A549 (cell line): Measurements from ENCODE around the gene ATP5F1E.

Experiments used
- CEBPB ChIP-seq, 2 experiments: fragments of >200 bp in 1 of 2; sonication (Bioruptor Twin) in 1 of 2; formaldehyde crosslinking in 1 of 2; IDR thresholded peaks; 2 replicates each; pipeline ENCODE4 v1.6.1; 2012 to 2016
- EHMT2 ChIP-seq: fragments of 200-600 bp; sonication (generic); IDR thresholded peaks from 2 replicates; pipeline ENCODE4 v1.6.1; 2016; ENCODE audit warnings: antibody characterized with exemption, low read depth, mild to moderate bottlenecking, moderate library complexity
- JUN ChIP-seq, 2 experiments: fragments of >200 bp; sonication (Bioruptor Twin); formaldehyde crosslinking; IDR thresholded peaks; 2 replicates in 1 of 2; 3 replicates in 1 of 2; pipeline ENCODE4 v1.6.1; 2016 to 2017
- JUNB ChIP-seq: fragments of >200 bp; sonication (Bioruptor Twin); formaldehyde crosslinking; IDR thresholded peaks from 2 replicates; pipeline ENCODE4 v1.6.1; 2016
- POLR2A ChIP-seq: IDR thresholded peaks from 2 replicates; pipeline ENCODE4 v1.6.1; 2012; ENCODE audit warnings: mild to moderate bottlenecking, low read length
- RAD21 ChIP-seq, 2 experiments: fragments of >200 bp in 1 of 2; sonication (Bioruptor Twin) in 1 of 2; formaldehyde crosslinking in 1 of 2; IDR thresholded peaks in 1 of 2; conservative IDR thresholded peaks in 1 of 2; 2 replicates in 1 of 2; 3 replicates in 1 of 2; pipeline ENCODE4 v1.6.1; 2012 to 2018; ENCODE audit warnings: inconsistent platforms in 1 of 2
- RCOR1 ChIP-seq: fragments of 150-350 bp; IDR thresholded peaks from 2 replicates; pipeline ENCODE4 v1.6.1; 2014; ENCODE audit warnings: antibody characterized with exemption, low read length, low read depth
- SMC3 ChIP-seq: fragments of >200 bp; sonication (Bioruptor Twin); formaldehyde crosslinking; IDR thresholded peaks from 3 replicates; pipeline ENCODE4 v1.6.1; 2018; ENCODE audit warnings: inconsistent platforms
- ZFP36 ChIP-seq: fragments of 450-650 bp; IDR thresholded peaks from 2 replicates; pipeline ENCODE4 v1.6.1; 2014; ENCODE audit warnings: borderline replicate concordance; ENCODE audit not compliant: partially characterized antibody
- TF ChIP-seq, protein P1 (sequence below): IDR thresholded peaks from 2 replicates; pipeline ENCODE4 v1.6.1; 2012
- TF ChIP-seq, protein P2 (sequence below): fragments of >200 bp; sonication (Bioruptor Twin); formaldehyde crosslinking; IDR thresholded peaks from 3 replicates; pipeline ENCODE4 v1.5.1; 2016
- TF ChIP-seq, protein P3 (sequence below): fragments of 450-650 bp; IDR thresholded peaks from 2 replicates; pipeline ENCODE4 v1.6.1; 2014; ENCODE audit warnings: antibody characterized with exemption
- TF ChIP-seq, protein P4 (sequence below): fragments of >200 bp; sonication (Bioruptor Twin); formaldehyde crosslinking; IDR thresholded peaks from 3 replicates; pipeline ENCODE4 v1.6.1; 2016
- TF ChIP-seq, protein P5 (sequence below): fragments of 200-600 bp; sonication (generic); IDR thresholded peaks from 2 replicates; pipeline ENCODE4 v1.6.1; 2016; ENCODE audit warnings: antibody characterized with exemption, mild to moderate bottlenecking, moderate library complexity

DNA sequence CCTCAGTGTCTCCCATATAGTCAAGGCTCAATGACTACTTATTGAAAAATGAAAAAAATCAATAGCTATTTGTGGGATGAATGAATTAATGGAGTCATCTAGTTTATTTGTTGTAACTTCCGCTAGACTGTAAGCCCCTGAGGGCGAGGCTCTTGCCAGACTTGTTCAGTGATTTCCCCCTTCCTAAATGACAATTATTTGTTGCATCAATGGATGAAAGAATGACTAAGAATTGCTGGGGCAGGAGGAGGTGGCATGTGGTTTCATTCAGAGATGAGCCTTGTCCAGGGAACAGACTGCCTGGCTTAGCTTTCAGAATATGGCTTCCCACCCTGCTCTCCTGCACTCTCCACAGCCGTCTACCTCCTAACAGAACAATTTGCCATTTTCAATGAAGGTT is 11.6 kb upstream of the ATP5F1E start:
- no peak for TF ChIP-seq CEBPB (IDR thresholded peaks at IDR 0.05)
- TF ChIP-seq, protein P1, sequence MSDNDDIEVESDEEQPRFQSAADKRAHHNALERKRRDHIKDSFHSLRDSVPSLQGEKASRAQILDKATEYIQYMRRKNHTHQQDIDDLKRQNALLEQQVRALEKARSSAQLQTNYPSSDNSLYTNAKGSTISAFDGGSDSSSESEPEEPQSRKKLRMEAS: no peak
- TF ChIP-seq, protein P2, sequence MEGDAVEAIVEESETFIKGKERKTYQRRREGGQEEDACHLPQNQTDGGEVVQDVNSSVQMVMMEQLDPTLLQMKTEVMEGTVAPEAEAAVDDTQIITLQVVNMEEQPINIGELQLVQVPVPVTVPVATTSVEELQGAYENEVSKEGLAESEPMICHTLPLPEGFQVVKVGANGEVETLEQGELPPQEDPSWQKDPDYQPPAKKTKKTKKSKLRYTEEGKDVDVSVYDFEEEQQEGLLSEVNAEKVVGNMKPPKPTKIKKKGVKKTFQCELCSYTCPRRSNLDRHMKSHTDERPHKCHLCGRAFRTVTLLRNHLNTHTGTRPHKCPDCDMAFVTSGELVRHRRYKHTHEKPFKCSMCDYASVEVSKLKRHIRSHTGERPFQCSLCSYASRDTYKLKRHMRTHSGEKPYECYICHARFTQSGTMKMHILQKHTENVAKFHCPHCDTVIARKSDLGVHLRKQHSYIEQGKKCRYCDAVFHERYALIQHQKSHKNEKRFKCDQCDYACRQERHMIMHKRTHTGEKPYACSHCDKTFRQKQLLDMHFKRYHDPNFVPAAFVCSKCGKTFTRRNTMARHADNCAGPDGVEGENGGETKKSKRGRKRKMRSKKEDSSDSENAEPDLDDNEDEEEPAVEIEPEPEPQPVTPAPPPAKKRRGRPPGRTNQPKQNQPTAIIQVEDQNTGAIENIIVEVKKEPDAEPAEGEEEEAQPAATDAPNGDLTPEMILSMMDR: no peak
- TF ChIP-seq POLR2A: no peak
- no peak for TF ChIP-seq ZFP36
- TF ChIP-seq, protein P3, sequence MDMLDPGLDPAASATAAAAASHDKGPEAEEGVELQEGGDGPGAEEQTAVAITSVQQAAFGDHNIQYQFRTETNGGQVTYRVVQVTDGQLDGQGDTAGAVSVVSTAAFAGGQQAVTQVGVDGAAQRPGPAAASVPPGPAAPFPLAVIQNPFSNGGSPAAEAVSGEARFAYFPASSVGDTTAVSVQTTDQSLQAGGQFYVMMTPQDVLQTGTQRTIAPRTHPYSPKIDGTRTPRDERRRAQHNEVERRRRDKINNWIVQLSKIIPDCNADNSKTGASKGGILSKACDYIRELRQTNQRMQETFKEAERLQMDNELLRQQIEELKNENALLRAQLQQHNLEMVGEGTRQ: no peak
- TF ChIP-seq, protein P4, sequence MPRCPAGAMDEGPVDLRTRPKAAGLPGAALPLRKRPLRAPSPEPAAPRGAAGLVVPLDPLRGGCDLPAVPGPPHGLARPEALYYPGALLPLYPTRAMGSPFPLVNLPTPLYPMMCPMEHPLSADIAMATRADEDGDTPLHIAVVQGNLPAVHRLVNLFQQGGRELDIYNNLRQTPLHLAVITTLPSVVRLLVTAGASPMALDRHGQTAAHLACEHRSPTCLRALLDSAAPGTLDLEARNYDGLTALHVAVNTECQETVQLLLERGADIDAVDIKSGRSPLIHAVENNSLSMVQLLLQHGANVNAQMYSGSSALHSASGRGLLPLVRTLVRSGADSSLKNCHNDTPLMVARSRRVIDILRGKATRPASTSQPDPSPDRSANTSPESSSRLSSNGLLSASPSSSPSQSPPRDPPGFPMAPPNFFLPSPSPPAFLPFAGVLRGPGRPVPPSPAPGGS: no peak
- TF ChIP-seq, protein P5, sequence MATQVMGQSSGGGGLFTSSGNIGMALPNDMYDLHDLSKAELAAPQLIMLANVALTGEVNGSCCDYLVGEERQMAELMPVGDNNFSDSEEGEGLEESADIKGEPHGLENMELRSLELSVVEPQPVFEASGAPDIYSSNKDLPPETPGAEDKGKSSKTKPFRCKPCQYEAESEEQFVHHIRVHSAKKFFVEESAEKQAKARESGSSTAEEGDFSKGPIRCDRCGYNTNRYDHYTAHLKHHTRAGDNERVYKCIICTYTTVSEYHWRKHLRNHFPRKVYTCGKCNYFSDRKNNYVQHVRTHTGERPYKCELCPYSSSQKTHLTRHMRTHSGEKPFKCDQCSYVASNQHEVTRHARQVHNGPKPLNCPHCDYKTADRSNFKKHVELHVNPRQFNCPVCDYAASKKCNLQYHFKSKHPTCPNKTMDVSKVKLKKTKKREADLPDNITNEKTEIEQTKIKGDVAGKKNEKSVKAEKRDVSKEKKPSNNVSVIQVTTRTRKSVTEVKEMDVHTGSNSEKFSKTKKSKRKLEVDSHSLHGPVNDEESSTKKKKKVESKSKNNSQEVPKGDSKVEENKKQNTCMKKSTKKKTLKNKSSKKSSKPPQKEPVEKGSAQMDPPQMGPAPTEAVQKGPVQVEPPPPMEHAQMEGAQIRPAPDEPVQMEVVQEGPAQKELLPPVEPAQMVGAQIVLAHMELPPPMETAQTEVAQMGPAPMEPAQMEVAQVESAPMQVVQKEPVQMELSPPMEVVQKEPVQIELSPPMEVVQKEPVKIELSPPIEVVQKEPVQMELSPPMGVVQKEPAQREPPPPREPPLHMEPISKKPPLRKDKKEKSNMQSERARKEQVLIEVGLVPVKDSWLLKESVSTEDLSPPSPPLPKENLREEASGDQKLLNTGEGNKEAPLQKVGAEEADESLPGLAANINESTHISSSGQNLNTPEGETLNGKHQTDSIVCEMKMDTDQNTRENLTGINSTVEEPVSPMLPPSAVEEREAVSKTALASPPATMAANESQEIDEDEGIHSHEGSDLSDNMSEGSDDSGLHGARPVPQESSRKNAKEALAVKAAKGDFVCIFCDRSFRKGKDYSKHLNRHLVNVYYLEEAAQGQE: no peak
- no peak for TF ChIP-seq SMC3
- TF ChIP-seq EHMT2: no peak
- TF ChIP-seq JUN (IDR thresholded peaks at IDR 0.05): no peak
- TF ChIP-seq RCOR1: no peak
- no peak for TF ChIP-seq JUNB
- TF ChIP-seq RAD21 (conservative IDR thresholded peaks at IDR 0.05 in 1 of 2, IDR thresholded peaks at IDR 0.05 in 1 of 2): no peak
